HG03520 (cell line): Measurements from ENCODE around the gene RPIA.
"Not testable (repeated sequence)": the region's sequence is repeated elsewhere in the genome, so short reads cannot be mapped to it uniquely, and the experiment has no call there.

Experiments
- ATAC-seq: cut with Tn5 transposase; IDR thresholded peaks from one replicate; pipeline ENCODE4 v1.9.1; 2021; ENCODE audit warnings: mild to moderate bottlenecking, moderate library complexity; ENCODE audit not compliant: unreplicated experiment

Gene RPIA

GRCh38 chr2:88765154-88765888 is 73.8 kb downstream of the RPIA start:
- peak; percentile 67 for ATAC-seq

- ATAC-seq: not testable (repeated sequence)
Observed at GRCh38 chr2:88765889-88766481, 74.5 kb downstream of the RPIA start.

GRCh38 chr2:88770016-88770415 is 78.5 kb downstream of the RPIA start:
- no peak for ATAC-seq

- ATAC-seq: not testable (repeated sequence)
Observed at GRCh38 chr2:88773233-88774028, 82.0 kb downstream of the RPIA start.

GRCh38 chr2:88789213-88789612 is 97.7 kb downstream of the RPIA start:
- not testable (repeated sequence) for ATAC-seq

- not testable (repeated sequence) for ATAC-seq
Observed at GRCh38 chr2:88795932-88796331, 104.5 kb downstream of the RPIA start.

- not testable (repeated sequence) for ATAC-seq
Observed at GRCh38 chr2:88796523-88796922, 105.0 kb downstream of the RPIA start.

- not testable (repeated sequence) for ATAC-seq
Observed at GRCh38 chr2:88797164-88797563, 105.7 kb downstream of the RPIA start.
